GM23338 (cell line): ENCODE measurements around the gene FAF1. TPM values are rescaled to one million over a fixed set of nuclear protein-coding genes. Genes with fewer than 3 reads are reported as not detected.

Source experiments
- ATAC-seq: fragments of 200-7000 bp; cut with Tn5 transposase; 3 replicates; pipeline ENCODE4 v1.9.1; 2020
- DNase-seq: peaks from one replicate; pipeline ENCODE4 v3.0.0-alpha.2; 2015; ENCODE audit warnings: low spot score
- H2AFZ ChIP-seq: fragments of 200-600 bp; sonication (generic); 2 replicates; pipeline ENCODE4 v1.8.0; 2016; ENCODE audit warnings: antibody characterized with exemption, mild to moderate bottlenecking, moderate library complexity
- H3F3A ChIP-seq: fragments of 200-600 bp; sonication (generic); replicated peaks from 2 replicates; pipeline ENCODE4 v1.8.0; 2017; ENCODE audit warnings: antibody characterized with exemption, mixed run types, low read depth
- H3K27ac ChIP-seq: fragments of 200-600 bp; sonication (generic); 2 replicates; pipeline ENCODE4 v1.6.1; 2016; ENCODE audit warnings: low read depth
- H3K27me3 ChIP-seq: fragments of 200-600 bp; sonication (generic); 2 replicates; pipeline ENCODE4 v1.8.0; 2016; ENCODE audit warnings: mild to moderate bottlenecking, mixed run types, moderate library complexity; ENCODE audit not compliant: insufficient read depth
- H3K36me3 ChIP-seq: fragments of 200-600 bp; sonication (generic); 2 replicates; pipeline ENCODE4 v1.8.0; 2016; ENCODE audit warnings: mild to moderate bottlenecking; ENCODE audit not compliant: insufficient read depth
- H3K4me1 ChIP-seq: fragments of 200-600 bp; sonication (generic); 2 replicates; pipeline ENCODE4 v1.8.0; 2016; ENCODE audit warnings: mild to moderate bottlenecking, moderate library complexity; ENCODE audit not compliant: insufficient read depth
- H3K4me2 ChIP-seq: fragments of 200-600 bp; sonication (generic); 2 replicates; pipeline ENCODE4 v1.7.1; 2017; ENCODE audit warnings: mixed run types
- H3K4me3 ChIP-seq: fragments of 200-600 bp; sonication (generic); 2 replicates; pipeline ENCODE4 v1.6.1; 2016; ENCODE audit warnings: mixed run types
- H3K79me2 ChIP-seq: fragments of 200-600 bp; sonication (generic); replicated peaks from 2 replicates; pipeline ENCODE4 v1.8.0; 2017; ENCODE audit warnings: mild to moderate bottlenecking; ENCODE audit not compliant: insufficient read depth
- H3K9me2 ChIP-seq: fragments of 200-600 bp; sonication (generic); 2 replicates; pipeline ENCODE4 v1.8.0; 2017; ENCODE audit not compliant: insufficient read depth
- H4K20me1 ChIP-seq: fragments of 200-600 bp; sonication (generic); replicated peaks from 2 replicates; pipeline ENCODE4 v1.8.0; 2017; ENCODE audit warnings: mild to moderate bottlenecking; ENCODE audit not compliant: insufficient read depth
- H3K27ac Mint-ChIP-seq: 2 replicates; pipeline ENCODE4 v1.8.0; 2020; ENCODE audit warnings: inconsistent platforms, mild to moderate bottlenecking, moderate library complexity, mixed read lengths
- H3K27me3 Mint-ChIP-seq: 3 replicates; pipeline ENCODE4 v1.8.0; 2022; ENCODE audit warnings: low read depth, mild to moderate bottlenecking, moderate library complexity, mixed read lengths, inconsistent platforms; ENCODE audit not compliant: insufficient read depth, poor library complexity
- H3K36me3 Mint-ChIP-seq: 3 replicates; pipeline ENCODE4 v1.8.0; 2021; ENCODE audit warnings: low read depth, mild to moderate bottlenecking, inconsistent platforms, moderate library complexity, mixed read lengths
- H3K4me1 Mint-ChIP-seq: 3 replicates; pipeline ENCODE4 v1.8.0; 2020; ENCODE audit warnings: mild to moderate bottlenecking, inconsistent platforms, mixed read lengths
- H3K4me3 Mint-ChIP-seq: 3 replicates; pipeline ENCODE4 v1.8.0; 2021; ENCODE audit warnings: moderate library complexity, mild to moderate bottlenecking, inconsistent platforms, mixed read lengths
- H3K9me3 Mint-ChIP-seq: 3 replicates; pipeline ENCODE4 v1.8.0; 2020; ENCODE audit warnings: moderate library complexity, mild to moderate bottlenecking, inconsistent platforms, mixed read lengths
- CREB1 ChIP-seq: fragments of 250-450 bp; sonication (Bioruptor Pico); IDR thresholded peaks from 2 replicates; pipeline ENCODE4 v1.5.0; 2020; ENCODE audit warnings: low read depth, mild to moderate bottlenecking, moderate library complexity
- EZH2phosphoT487 ChIP-seq: fragments of 200-600 bp; sonication (generic); IDR thresholded peaks from one replicate; pipeline ENCODE4 v1.8.1; 2018; ENCODE audit warnings: antibody characterized with exemption; ENCODE audit not compliant: unreplicated experiment
- JUNB ChIP-seq: IDR thresholded peaks from one replicate; pipeline ENCODE4 v1.6.1; 2016; ENCODE audit warnings: antibody characterized with exemption; ENCODE audit not compliant: unreplicated experiment
- POLR2AphosphoS5 ChIP-seq: IDR thresholded peaks from 2 replicates; pipeline ENCODE4 v1.6.1; 2016; ENCODE audit warnings: antibody characterized with exemption, low read depth
- STAT1 ChIP-seq: IDR thresholded peaks from one replicate; pipeline ENCODE4 v1.6.1; 2016; ENCODE audit warnings: antibody characterized with exemption; ENCODE audit not compliant: unreplicated experiment
- ZNF114 ChIP-seq: fragments of 250-450 bp; sonication (Bioruptor Pico); IDR thresholded peaks from 2 replicates; pipeline ENCODE4 v1.5.0; 2020; ENCODE audit warnings: mild to moderate bottlenecking, moderate library complexity
- ZNF331 ChIP-seq: fragments of 250-450 bp; sonication (Bioruptor Pico); IDR thresholded peaks from 2 replicates; pipeline ENCODE4 v1.5.0; 2020; ENCODE audit warnings: low read depth, mild to moderate bottlenecking, moderate library complexity
- polyA plus RNA-seq: library from polyadenylated mRNA; unstranded; fragments of >200 nt; fragmentation: Nextera tagmentation; extraction: Ambion mirVana; gene quantifications from 2 replicates; pipeline ENCODE4 v1.2.1, GENCODE V29; 2016
- total RNA-seq: library from RNA; depleted of rRNA; stranded (reverse); fragments of >200 nt; shearing (Covaris generic); gene quantifications from 2 replicates; pipeline ENCODE4 v1.2.3, GENCODE V29; 2014
- TF ChIP-seq, protein P1 (sequence below): IDR thresholded peaks from one replicate; pipeline ENCODE4 v1.6.1; 2018; ENCODE audit warnings: antibody characterized with exemption; ENCODE audit not compliant: unreplicated experiment
- TF ChIP-seq, protein P2 (sequence below): fragments of 250-450 bp; sonication (Bioruptor Pico); IDR thresholded peaks from 2 replicates; pipeline ENCODE4 v1.5.0; 2020; ENCODE audit warnings: mild to moderate bottlenecking, moderate library complexity

Gene FAF1
- total and polyA plus RNA-seq, 2 experiments from 2014 or later: 24.1 to 53.2 TPM

GRCh38 chr1:50851034-50851433, 109.0 kb downstream of the FAF1 start:
- Histone ChIP-seq H2AFZ (no peak overlapping the region), H3K4me2 (no peak overlapping the region), H3K36me3 (no peaks in the 10 kb centered on the region), H3K27ac (no peak overlapping the region), H3F3A (no peaks in the 10 kb centered on the region), H3K27me3 (no peaks in the 10 kb centered on the region), H4K20me1 (no peaks in the 10 kb centered on the region), H3K4me3 (no peak overlapping the region), H3K4me1 (no peaks in the 10 kb centered on the region), H3K79me2 (peaks cover 9% of the 10 kb centered on the region), H3K9me2 (no peaks in the 10 kb centered on the region)
- ATAC-seq (no peak), DNase-seq (peak; percentile 1)
- Mint-ChIP-seq H3K27ac (no peak overlapping the region), H3K9me3 (peaks cover 7% of the 10 kb centered on the region; the same call in 2 of the 3 replicates), H3K4me3 (no peak overlapping the region), H3K36me3 (peaks cover 4% of the 10 kb centered on the region; the same call in 2 of the 3 replicates), H3K4me1 (no peaks in the 10 kb centered on the region; the same call in 2 of the 3 replicates), H3K27me3 (peaks cover 2% of the 10 kb centered on the region)
- TF ChIP-seq CREB1 (no peak), EZH2phosphoT487 (no peak), ZNF114 (CRISPR knock-in tag) (no peak), JUNB (no peak), STAT1 (no peak)
- TF ChIP-seq, protein P1, sequence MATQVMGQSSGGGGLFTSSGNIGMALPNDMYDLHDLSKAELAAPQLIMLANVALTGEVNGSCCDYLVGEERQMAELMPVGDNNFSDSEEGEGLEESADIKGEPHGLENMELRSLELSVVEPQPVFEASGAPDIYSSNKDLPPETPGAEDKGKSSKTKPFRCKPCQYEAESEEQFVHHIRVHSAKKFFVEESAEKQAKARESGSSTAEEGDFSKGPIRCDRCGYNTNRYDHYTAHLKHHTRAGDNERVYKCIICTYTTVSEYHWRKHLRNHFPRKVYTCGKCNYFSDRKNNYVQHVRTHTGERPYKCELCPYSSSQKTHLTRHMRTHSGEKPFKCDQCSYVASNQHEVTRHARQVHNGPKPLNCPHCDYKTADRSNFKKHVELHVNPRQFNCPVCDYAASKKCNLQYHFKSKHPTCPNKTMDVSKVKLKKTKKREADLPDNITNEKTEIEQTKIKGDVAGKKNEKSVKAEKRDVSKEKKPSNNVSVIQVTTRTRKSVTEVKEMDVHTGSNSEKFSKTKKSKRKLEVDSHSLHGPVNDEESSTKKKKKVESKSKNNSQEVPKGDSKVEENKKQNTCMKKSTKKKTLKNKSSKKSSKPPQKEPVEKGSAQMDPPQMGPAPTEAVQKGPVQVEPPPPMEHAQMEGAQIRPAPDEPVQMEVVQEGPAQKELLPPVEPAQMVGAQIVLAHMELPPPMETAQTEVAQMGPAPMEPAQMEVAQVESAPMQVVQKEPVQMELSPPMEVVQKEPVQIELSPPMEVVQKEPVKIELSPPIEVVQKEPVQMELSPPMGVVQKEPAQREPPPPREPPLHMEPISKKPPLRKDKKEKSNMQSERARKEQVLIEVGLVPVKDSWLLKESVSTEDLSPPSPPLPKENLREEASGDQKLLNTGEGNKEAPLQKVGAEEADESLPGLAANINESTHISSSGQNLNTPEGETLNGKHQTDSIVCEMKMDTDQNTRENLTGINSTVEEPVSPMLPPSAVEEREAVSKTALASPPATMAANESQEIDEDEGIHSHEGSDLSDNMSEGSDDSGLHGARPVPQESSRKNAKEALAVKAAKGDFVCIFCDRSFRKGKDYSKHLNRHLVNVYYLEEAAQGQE: no peak

DNA sequence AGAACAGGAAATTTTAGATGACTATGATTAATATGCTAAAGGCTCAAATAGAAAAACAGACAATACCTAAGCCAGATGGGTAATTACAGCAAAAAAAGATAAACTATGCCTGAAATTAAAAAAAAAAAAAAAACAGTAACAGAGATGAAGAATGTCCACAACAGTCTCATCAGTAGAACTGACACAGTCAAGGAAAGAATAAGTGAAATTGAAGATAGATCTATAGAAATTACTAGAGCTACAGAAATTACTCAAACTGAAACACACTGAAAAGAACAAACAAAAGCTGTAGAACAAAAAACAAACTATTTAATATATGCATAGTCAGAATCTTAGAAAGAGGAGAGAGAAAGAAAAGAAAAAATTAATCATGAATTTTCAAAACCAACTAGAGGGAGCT, 112.8 kb downstream of the FAF1 start:
- Histone ChIP-seq H2AFZ (no peak overlapping the region), H3K79me2 (peaks cover 9% of the 10 kb centered on the region), H3K4me1 (no peaks in the 10 kb centered on the region), H3K4me2 (no peak overlapping the region), H3K27ac (no peak overlapping the region), H3K4me3 (no peak overlapping the region), H3F3A (no peaks in the 10 kb centered on the region), H3K9me2 (no peaks in the 10 kb centered on the region), H4K20me1 (no peaks in the 10 kb centered on the region), H3K27me3 (no peaks in the 10 kb centered on the region), H3K36me3 (no peaks in the 10 kb centered on the region)
- Mint-ChIP-seq H3K9me3 (peaks cover 7% of the 10 kb centered on the region; the same call in 2 of the 3 replicates), H3K36me3 (peaks cover 4% of the 10 kb centered on the region; the same call in 2 of the 3 replicates), H3K4me1 (peaks cover 3% of the 10 kb centered on the region; the same call in 2 of the 3 replicates), H3K27ac (no peak overlapping the region), H3K27me3 (peaks cover 2% of the 10 kb centered on the region), H3K4me3 (no peak overlapping the region)
- no peak for ATAC-seq
- DNase-seq: no peak
- TF ChIP-seq ZNF114 (CRISPR knock-in tag) (no peak), ZNF331 (CRISPR knock-in tag) (no peak), POLR2AphosphoS5 (no peak)
- TF ChIP-seq, protein P1: no peak
- TF ChIP-seq, protein P2, sequence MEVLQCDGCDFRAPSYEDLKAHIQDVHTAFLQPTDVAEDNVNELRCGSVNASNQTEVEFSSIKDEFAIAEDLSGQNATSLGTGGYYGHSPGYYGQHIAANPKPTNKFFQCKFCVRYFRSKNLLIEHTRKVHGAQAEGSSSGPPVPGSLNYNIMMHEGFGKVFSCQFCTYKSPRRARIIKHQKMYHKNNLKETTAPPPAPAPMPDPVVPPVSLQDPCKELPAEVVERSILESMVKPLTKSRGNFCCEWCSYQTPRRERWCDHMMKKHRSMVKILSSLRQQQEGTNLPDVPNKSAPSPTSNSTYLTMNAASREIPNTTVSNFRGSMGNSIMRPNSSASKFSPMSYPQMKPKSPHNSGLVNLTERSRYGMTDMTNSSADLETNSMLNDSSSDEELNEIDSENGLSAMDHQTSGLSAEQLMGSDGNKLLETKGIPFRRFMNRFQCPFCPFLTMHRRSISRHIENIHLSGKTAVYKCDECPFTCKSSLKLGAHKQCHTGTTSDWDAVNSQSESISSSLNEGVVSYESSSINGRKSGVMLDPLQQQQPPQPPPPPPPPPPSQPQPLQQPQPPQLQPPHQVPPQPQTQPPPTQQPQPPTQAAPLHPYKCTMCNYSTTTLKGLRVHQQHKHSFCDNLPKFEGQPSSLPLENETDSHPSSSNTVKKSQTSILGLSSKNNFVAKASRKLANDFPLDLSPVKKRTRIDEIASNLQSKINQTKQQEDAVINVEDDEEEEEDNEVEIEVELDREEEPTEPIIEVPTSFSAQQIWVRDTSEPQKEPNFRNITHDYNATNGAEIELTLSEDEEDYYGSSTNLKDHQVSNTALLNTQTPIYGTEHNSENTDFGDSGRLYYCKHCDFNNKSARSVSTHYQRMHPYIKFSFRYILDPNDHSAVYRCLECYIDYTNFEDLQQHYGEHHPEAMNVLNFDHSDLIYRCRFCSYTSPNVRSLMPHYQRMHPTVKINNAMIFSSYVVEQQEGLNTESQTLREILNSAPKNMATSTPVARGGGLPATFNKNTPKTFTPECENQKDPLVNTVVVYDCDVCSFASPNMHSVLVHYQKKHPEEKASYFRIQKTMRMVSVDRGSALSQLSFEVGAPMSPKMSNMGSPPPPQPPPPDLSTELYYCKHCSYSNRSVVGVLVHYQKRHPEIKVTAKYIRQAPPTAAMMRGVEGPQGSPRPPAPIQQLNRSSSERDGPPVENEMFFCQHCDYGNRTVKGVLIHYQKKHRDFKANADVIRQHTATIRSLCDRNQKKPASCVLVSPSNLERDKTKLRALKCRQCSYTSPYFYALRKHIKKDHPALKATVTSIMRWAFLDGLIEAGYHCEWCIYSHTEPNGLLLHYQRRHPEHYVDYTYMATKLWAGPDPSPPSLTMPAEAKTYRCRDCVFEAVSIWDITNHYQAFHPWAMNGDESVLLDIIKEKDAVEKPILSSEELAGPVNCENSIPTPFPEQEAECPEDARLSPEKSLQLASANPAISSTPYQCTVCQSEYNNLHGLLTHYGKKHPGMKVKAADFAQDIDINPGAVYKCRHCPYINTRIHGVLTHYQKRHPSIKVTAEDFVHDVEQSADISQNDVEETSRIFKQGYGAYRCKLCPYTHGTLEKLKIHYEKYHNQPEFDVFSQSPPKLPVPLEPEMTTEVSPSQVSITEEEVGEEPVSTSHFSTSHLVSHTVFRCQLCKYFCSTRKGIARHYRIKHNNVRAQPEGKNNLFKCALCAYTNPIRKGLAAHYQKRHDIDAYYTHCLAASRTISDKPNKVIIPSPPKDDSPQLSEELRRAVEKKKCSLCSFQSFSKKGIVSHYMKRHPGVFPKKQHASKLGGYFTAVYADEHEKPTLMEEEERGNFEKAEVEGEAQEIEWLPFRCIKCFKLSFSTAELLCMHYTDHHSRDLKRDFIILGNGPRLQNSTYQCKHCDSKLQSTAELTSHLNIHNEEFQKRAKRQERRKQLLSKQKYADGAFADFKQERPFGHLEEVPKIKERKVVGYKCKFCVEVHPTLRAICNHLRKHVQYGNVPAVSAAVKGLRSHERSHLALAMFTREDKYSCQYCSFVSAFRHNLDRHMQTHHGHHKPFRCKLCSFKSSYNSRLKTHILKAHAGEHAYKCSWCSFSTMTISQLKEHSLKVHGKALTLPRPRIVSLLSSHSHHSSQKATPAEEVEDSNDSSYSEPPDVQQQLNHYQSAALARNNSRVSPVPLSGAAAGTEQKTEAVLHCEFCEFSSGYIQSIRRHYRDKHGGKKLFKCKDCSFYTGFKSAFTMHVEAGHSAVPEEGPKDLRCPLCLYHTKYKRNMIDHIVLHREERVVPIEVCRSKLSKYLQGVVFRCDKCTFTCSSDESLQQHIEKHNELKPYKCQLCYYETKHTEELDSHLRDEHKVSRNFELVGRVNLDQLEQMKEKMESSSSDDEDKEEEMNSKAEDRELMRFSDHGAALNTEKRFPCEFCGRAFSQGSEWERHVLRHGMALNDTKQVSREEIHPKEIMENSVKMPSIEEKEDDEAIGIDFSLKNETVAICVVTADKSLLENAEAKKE (CRISPR knock-in tag): no peak
